PC-9 (cell line): ENCODE measurements around the gene C2CD5. TPM values are rescaled to one million over a fixed set of nuclear protein-coding genes. Genes with fewer than 3 reads are reported as not detected.

Experiments
- BruUV-seq: library from RNA; stranded (reverse); fragments of 400-500 nt; replicated peaks from 2 replicates; lab custom pipeline; 2021; lab: Mats Ljungman, UMichigan
- CTCF ChIA-PET: fragments of 300-600 bp; sonication (Branson Sonifier 250); formaldehyde crosslinking; loops from one replicate; lab custom pipeline; 2022; ENCODE audit warnings: antibody characterized with exemption; lab: Charles Lee
- POLR2A ChIA-PET: fragments of 300-600 bp; sonication (Branson Sonifier 250); formaldehyde crosslinking; loops from one replicate; lab custom pipeline; 2022; ENCODE audit warnings: antibody characterized with exemption; ENCODE audit not compliant: unreplicated experiment; lab: Charles Lee
- DNase-seq, 2 experiments: peaks; one replicate each; pipeline versions ENCODE4 v3.0.0 to v3.0.0-alpha.2; 2015 to 2022; ENCODE audit warnings: mixed read lengths in 1 of 2
- H2AFZ ChIP-seq: fragments of 200-600 bp; sonication (generic); 2 replicates; pipeline ENCODE4 v1.8.1; 2017; ENCODE audit warnings: antibody characterized with exemption
- H3F3A ChIP-seq: fragments of 200-600 bp; sonication (generic); 2 replicates; pipeline ENCODE4 v1.8.1; 2017; ENCODE audit warnings: antibody characterized with exemption, mild to moderate bottlenecking, low read depth; ENCODE audit not compliant: insufficient read depth
- H3K27ac ChIP-seq: fragments of 200-600 bp; sonication (generic); 2 replicates; pipeline ENCODE4 v1.6.1; 2016; ENCODE audit warnings: mixed run types
- H3K27me3 ChIP-seq: fragments of 200-600 bp; sonication (generic); 2 replicates; pipeline ENCODE4 v1.6.1; 2016; ENCODE audit warnings: low read depth, mixed run types; ENCODE audit not compliant: insufficient read depth
- H3K36me3 ChIP-seq: fragments of 200-600 bp; sonication (generic); 2 replicates; pipeline ENCODE4 v1.6.1; 2016; ENCODE audit warnings: low read depth, mixed run types
- H3K4me1 ChIP-seq: fragments of 200-600 bp; sonication (generic); replicated peaks from 2 replicates; pipeline ENCODE4 v1.6.1; 2016; ENCODE audit warnings: mixed run types; ENCODE audit not compliant: insufficient read depth
- H3K4me2 ChIP-seq: fragments of 200-600 bp; sonication (generic); 2 replicates; pipeline ENCODE4 v1.6.1; 2017; ENCODE audit warnings: mixed run types
- H3K4me3 ChIP-seq: fragments of 200-600 bp; sonication (generic); 2 replicates; pipeline ENCODE4 v1.6.1; 2016; ENCODE audit warnings: mixed run types
- H3K79me2 ChIP-seq: fragments of 200-600 bp; sonication (generic); 2 replicates; pipeline ENCODE4 v1.6.1; 2017; ENCODE audit warnings: low read depth, mixed run types
- H3K9me2 ChIP-seq: fragments of 200-600 bp; sonication (generic); 2 replicates; pipeline ENCODE4 v1.8.1; 2017; ENCODE audit warnings: mild to moderate bottlenecking; ENCODE audit not compliant: insufficient read depth
- H3K9me3 ChIP-seq: fragments of 200-600 bp; sonication (generic); 2 replicates; pipeline ENCODE4 v1.8.1; 2016; ENCODE audit warnings: low read depth; ENCODE audit not compliant: insufficient read depth
- H4K20me1 ChIP-seq: fragments of 200-600 bp; sonication (generic); 2 replicates; pipeline ENCODE4 v1.8.1; 2017; ENCODE audit not compliant: insufficient read depth
- CTCF ChIP-seq: fragments of 200-600 bp; sonication (generic); conservative IDR thresholded peaks from 2 replicates; pipeline ENCODE4 v1.6.1; 2017; ENCODE audit warnings: mixed run types, antibody characterized with exemption, mild to moderate bottlenecking, moderate library complexity
- EZH2 ChIP-seq: fragments of 200-600 bp; sonication (generic); IDR thresholded peaks from 2 replicates; pipeline ENCODE4 v1.8.0; 2017; ENCODE audit warnings: antibody characterized with exemption, low read depth
- intact Hi-C: fragments of 100-400 bp; cut with micrococcal nuclease; formaldehyde crosslinking; loops from one replicate; pipeline ENCODE4 v1.10.0; 2022; ENCODE audit not compliant: unreplicated experiment
- total RNA-seq: library from RNA; stranded (reverse); gene quantifications from 2 replicates; pipeline ENCODE4 v1.2.3, GENCODE V29; 2021

Gene C2CD5
- total RNA-seq, 1 experiment from 2014 or later = 28.6 TPM

DNA sequence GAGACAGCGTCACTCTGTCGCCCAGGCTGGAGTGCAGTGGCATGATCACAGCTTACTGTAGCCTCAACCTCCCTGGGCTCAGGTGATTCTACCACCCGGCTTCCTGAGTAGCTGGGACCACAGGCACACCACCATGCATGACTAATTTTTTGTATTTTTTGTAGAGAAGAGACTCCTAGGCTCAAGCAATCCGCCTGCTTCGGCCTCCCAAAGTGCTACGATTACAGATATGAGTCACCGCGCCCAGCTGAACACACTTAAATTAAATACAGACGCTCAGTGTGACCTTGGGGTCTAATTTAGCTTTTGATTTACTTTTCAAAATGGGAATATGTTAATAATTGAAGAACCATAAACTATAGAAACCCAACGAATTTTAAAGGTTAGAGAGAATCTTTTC is 77.2 kb downstream of the C2CD5 start:
- POLR2A ChIA-PET = interaction anchor here (0.6 kb wide), 1 partner anchor 195 kb away, joined by 3 read pairs; no protein-coding TSS in a partner anchor
- H3K4me3 ChIP-seq = no peak overlapping the region
- no peaks in the 10 kb centered on the region for H3F3A ChIP-seq
- BruUV-seq = no TSS peak
- no peaks in the 10 kb centered on the region for H3K9me2 ChIP-seq
- no peaks in the 10 kb centered on the region for H3K4me1 ChIP-seq
- H2AFZ ChIP-seq = no peak overlapping the region
- no peaks in the 10 kb centered on the region for H4K20me1 ChIP-seq
- no peak overlapping the region for H3K4me2 ChIP-seq
- H3K27me3 ChIP-seq = no peaks in the 10 kb centered on the region
- 0 out of 2 replicates have a peak, but pooled peaks cover 6% of the 10 kb centered on the region for H3K36me3 ChIP-seq
- no peaks in the 10 kb centered on the region for H3K9me3 ChIP-seq
- CTCF ChIA-PET = no interaction called here
- DNase-seq = no peak
- no peaks in the 10 kb centered on the region for H3K79me2 ChIP-seq
- no peak for TF ChIP-seq CTCF
- TF ChIP-seq EZH2 = no peak
- intact Hi-C loops = loop anchor here (10.0 kb wide), 1 partner anchor 158 kb away; the partner anchor contains the start of gene ETNK1
- no peak overlapping the region for H3K27ac ChIP-seq

- no peaks in the 10 kb centered on the region for H3K79me2 ChIP-seq
- no peaks in the 10 kb centered on the region for H3K36me3 ChIP-seq
- no peak overlapping the region for H2AFZ ChIP-seq
- no peak for DNase-seq
- no peak overlapping the region for H3K27ac ChIP-seq
- H3K27me3 ChIP-seq = no peaks in the 10 kb centered on the region
- no peak overlapping the region for H3K4me3 ChIP-seq
- CTCF ChIA-PET = interaction anchor here (0.7 kb wide), 1 partner anchor 476 kb away, joined by 4 read pairs; no protein-coding TSS in a partner anchor
- no peak overlapping the region for H3K4me2 ChIP-seq
- no TSS peak for BruUV-seq
- intact Hi-C loops = loop anchor here (5.0 to 10.0 kb wide), 2 partner anchors 161 to 766 kb away; partner anchors contain the start of gene ETNK1
- no peaks in the 10 kb centered on the region for H3K9me3 ChIP-seq
- H3K4me1 ChIP-seq = no peaks in the 10 kb centered on the region
- no peaks in the 10 kb centered on the region for H3F3A ChIP-seq
- H3K9me2 ChIP-seq = no peaks in the 10 kb centered on the region
- TF ChIP-seq EZH2 (no peak), CTCF (no peak)
- POLR2A ChIA-PET = no interaction called here
- no peaks in the 10 kb centered on the region for H4K20me1 ChIP-seq
Observed at GRCh38 chr12:22463306-22463705, 81.0 kb downstream of the C2CD5 start.

DNA sequence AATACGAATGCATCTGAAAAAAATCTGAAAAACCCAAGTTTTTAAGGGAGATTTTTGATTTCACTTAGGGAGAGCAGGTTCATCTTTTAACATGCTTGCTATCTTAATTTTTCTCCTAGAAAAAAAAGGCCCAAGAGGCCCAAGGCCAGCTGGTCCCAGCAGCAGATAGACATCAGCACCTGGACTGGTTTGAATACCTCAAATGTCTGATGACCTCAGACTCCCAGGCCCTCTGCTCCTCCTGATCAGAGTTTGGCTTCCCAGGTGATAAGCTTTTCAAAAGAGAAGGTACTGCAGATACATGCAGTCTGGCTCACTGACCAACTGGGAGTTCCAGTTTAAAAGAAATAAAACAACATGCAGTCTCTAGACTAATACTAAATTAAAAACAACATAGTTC is 82.6 kb downstream of the C2CD5 start:
- no peaks in the 10 kb centered on the region for H3F3A ChIP-seq
- TF ChIP-seq EZH2 (no peak), CTCF (no peak)
- H3K27ac ChIP-seq = no peak overlapping the region
- intact Hi-C loops = loop anchor here (5.0 to 10.0 kb wide), 2 partner anchors 163 to 764 kb away; partner anchors contain the start of gene ETNK1
- no peaks in the 10 kb centered on the region for H3K79me2 ChIP-seq
- no peaks in the 10 kb centered on the region for H3K9me3 ChIP-seq
- H2AFZ ChIP-seq = no peak overlapping the region
- no peaks in the 10 kb centered on the region for H3K36me3 ChIP-seq
- no peaks in the 10 kb centered on the region for H3K9me2 ChIP-seq
- H3K4me2 ChIP-seq = no peak overlapping the region
- POLR2A ChIA-PET = no interaction called here
- H3K27me3 ChIP-seq = no peaks in the 10 kb centered on the region
- H3K4me3 ChIP-seq = no peak overlapping the region
- no peak for DNase-seq
- CTCF ChIA-PET = interaction anchor here (0.6 kb wide), 1 partner anchor 200 kb away, joined by 4 read pairs; no protein-coding TSS in a partner anchor
- H3K4me1 ChIP-seq = no peaks in the 10 kb centered on the region
- BruUV-seq = no TSS peak
- H4K20me1 ChIP-seq = no peaks in the 10 kb centered on the region
